ENCODE data around the gene DUS1L.

DNA sequence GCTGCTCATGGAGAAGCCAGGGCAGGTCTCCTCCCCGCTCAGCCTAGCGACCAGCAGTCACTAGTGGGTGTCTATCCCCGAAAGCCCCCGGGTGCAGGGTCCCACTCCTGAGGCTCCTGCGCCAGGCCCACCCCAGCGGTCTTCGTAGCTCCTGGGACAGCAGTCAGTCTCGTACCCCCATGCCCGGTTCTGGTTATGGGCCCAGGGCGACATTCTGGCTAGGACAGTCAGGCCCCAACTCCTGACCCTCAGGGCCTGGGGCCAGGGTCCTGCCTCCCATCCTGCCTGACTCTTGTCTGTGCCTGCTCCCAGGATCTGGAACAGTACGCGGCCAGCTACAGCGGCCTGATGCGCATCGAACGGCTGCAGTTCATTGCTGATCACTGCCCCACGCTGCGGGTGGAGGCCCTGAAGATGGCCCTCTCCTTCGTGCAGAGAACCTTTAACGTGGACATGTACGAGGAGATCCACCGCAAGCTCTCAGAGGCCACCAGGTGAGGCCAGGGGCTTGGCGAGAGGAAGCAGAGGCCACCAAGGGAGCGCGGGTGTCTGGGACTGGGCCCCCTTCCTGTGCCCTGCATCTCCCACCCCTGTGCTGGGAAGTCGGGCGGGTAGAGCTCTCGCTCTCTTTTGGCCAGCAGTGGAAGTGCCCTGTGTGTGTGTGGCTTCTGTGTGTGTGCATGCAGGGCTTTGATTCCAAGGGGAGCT is 11.9 kb downstream of the DUS1L start:
- TF ChIP-seq, protein P1, sequence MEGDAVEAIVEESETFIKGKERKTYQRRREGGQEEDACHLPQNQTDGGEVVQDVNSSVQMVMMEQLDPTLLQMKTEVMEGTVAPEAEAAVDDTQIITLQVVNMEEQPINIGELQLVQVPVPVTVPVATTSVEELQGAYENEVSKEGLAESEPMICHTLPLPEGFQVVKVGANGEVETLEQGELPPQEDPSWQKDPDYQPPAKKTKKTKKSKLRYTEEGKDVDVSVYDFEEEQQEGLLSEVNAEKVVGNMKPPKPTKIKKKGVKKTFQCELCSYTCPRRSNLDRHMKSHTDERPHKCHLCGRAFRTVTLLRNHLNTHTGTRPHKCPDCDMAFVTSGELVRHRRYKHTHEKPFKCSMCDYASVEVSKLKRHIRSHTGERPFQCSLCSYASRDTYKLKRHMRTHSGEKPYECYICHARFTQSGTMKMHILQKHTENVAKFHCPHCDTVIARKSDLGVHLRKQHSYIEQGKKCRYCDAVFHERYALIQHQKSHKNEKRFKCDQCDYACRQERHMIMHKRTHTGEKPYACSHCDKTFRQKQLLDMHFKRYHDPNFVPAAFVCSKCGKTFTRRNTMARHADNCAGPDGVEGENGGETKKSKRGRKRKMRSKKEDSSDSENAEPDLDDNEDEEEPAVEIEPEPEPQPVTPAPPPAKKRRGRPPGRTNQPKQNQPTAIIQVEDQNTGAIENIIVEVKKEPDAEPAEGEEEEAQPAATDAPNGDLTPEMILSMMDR (IDR thresholded peaks at IDR 0.05 in 2 of 3, conservative IDR thresholded peaks at IDR 0.05 in 1 of 3; ENCODE audit: borderline replicate concordance in 1 of 3, insufficient read depth in 1 of 3, low read depth in 2 of 3, low read length in 2 of 3): no peak
- TF ChIP-seq CEBPB (IDR thresholded peaks at IDR 0.05; ENCODE audit: low read depth) (no peak), EZH2phosphoT487 (IDR thresholded peaks at IDR 0.05; ENCODE audit: borderline replicate concordance) (no peak), CBX3 (IDR thresholded peaks at IDR 0.05; ENCODE audit: low read depth) (no peak), POLR2AphosphoS5 (IDR thresholded peaks at IDR 0.05; ENCODE audit: low read depth, low read length) (no peak), POLR2A (IDR thresholded peaks at IDR 0.05; ENCODE audit: borderline replicate concordance, extremely low read depth, insufficient read depth, insufficient read length) (no peak), SP1 (IDR thresholded peaks at IDR 0.05; ENCODE audit: low read depth) (no peak), RAD21 (IDR thresholded peaks at IDR 0.05; ENCODE audit: low read depth) (no peak), EZH2 (IDR thresholded peaks at IDR 0.05) (no peak)
- TF ChIP-seq, protein P2, sequence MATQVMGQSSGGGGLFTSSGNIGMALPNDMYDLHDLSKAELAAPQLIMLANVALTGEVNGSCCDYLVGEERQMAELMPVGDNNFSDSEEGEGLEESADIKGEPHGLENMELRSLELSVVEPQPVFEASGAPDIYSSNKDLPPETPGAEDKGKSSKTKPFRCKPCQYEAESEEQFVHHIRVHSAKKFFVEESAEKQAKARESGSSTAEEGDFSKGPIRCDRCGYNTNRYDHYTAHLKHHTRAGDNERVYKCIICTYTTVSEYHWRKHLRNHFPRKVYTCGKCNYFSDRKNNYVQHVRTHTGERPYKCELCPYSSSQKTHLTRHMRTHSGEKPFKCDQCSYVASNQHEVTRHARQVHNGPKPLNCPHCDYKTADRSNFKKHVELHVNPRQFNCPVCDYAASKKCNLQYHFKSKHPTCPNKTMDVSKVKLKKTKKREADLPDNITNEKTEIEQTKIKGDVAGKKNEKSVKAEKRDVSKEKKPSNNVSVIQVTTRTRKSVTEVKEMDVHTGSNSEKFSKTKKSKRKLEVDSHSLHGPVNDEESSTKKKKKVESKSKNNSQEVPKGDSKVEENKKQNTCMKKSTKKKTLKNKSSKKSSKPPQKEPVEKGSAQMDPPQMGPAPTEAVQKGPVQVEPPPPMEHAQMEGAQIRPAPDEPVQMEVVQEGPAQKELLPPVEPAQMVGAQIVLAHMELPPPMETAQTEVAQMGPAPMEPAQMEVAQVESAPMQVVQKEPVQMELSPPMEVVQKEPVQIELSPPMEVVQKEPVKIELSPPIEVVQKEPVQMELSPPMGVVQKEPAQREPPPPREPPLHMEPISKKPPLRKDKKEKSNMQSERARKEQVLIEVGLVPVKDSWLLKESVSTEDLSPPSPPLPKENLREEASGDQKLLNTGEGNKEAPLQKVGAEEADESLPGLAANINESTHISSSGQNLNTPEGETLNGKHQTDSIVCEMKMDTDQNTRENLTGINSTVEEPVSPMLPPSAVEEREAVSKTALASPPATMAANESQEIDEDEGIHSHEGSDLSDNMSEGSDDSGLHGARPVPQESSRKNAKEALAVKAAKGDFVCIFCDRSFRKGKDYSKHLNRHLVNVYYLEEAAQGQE (IDR thresholded peaks at IDR 0.05; ENCODE audit: low read depth): no peak
